HG02678 (cell line): ENCODE measurements around the gene KIF15.
"Not testable (repeated sequence)": the region's sequence is repeated elsewhere in the genome, so short reads cannot be mapped to it uniquely, and the experiment has no call there.

ENCODE experiments used
- ATAC-seq: cut with Tn5 transposase; IDR thresholded peaks from one replicate; pipeline ENCODE4 v1.9.1; 2021; ENCODE audit warnings: mild to moderate bottlenecking, moderate library complexity; ENCODE audit not compliant: unreplicated experiment

KIF15 gene

GRCh38 chr3:44761424-44762169, at the start of gene KIF15, which contains the start of gene KIAA1143:
TSS of gene KIF15 (plus strand) at chr3:44761794. CDS start at chr3:44761866, 72 bp downstream.
TSS of gene KIAA1143 (minus strand) at chr3:44761619. CDS start at chr3:44761602, 17 bp downstream.
- peak; percentile 92 for ATAC-seq

GRCh38 chr3:44712455-44713075, 49.0 kb upstream of the KIF15 start, which contains the start of gene ZNF502:
TSS of gene ZNF502 (plus strand) at chr3:44712660. CDS start at chr3:44720262, 7,602 bp downstream.
- ATAC-seq = no peak

- no peak for ATAC-seq
Measured at GRCh38 chr3:44721231-44722102, 40.1 kb upstream of the KIF15 start.

- ATAC-seq = no peak
Measured at GRCh38 chr3:44722103-44722401, 39.5 kb upstream of the KIF15 start.

- peak; percentile 89 for ATAC-seq
Measured at GRCh38 chr3:44729384-44729910, 32.1 kb upstream of the KIF15 start, which contains the start of gene ZNF501. TSS of gene ZNF501 (plus strand) at chr3:44729635. CDS start at chr3:44734422, 4,787 bp downstream.

- ATAC-seq = no peak
Measured at GRCh38 chr3:44734646-44735168, 26.9 kb upstream of the KIF15 start.

GRCh38 chr3:44761101-44761423, 532 bp upstream of the KIF15 start:
- ATAC-seq = no peak

- ATAC-seq = no peak
Measured at GRCh38 chr3:44762170-44762677, 630 bp downstream of the KIF15 start.

- ATAC-seq = no peak
Measured at GRCh38 chr3:44762690-44763089, 1.1 kb downstream of the KIF15 start.

- no peak for ATAC-seq
Measured at GRCh38 chr3:44764248-44764647, 2.7 kb downstream of the KIF15 start.

GRCh38 chr3:44771424-44772098, 10.0 kb downstream of the KIF15 start:
- ATAC-seq = no peak

- no peak for ATAC-seq
Measured at GRCh38 chr3:44772099-44772442, 10.5 kb downstream of the KIF15 start.

GRCh38 chr3:44782891-44783290, 21.3 kb downstream of the KIF15 start:
- ATAC-seq = no peak

- no peak for ATAC-seq
Measured at GRCh38 chr3:44795197-44795596, 33.6 kb downstream of the KIF15 start.

- no peak for ATAC-seq
Measured at GRCh38 chr3:44802011-44802410, 40.4 kb downstream of the KIF15 start.

GRCh38 chr3:44803298-44803697, 41.7 kb downstream of the KIF15 start:
- peak; percentile 81 for ATAC-seq

GRCh38 chr3:44805960-44806359, 44.4 kb downstream of the KIF15 start:
- no peak for ATAC-seq

- no peak for ATAC-seq
Measured at GRCh38 chr3:44814751-44815150, 53.2 kb downstream of the KIF15 start.

- not testable (repeated sequence) for ATAC-seq
Measured at GRCh38 chr3:44816334-44816733, 54.7 kb downstream of the KIF15 start.

- not testable (repeated sequence) for ATAC-seq
Measured at GRCh38 chr3:44821206-44821605, 59.6 kb downstream of the KIF15 start.
